ENCODE results near the gene PECR.

GRCh38 chr2:216044883-216045486 is 36.6 kb downstream of the PECR start:
- TF ChIP-seq EZH2phosphoT487 (IDR thresholded peaks at IDR 0.05; ENCODE audit: borderline replicate concordance, low read length) (no peak), CTCF (conservative IDR thresholded peaks at IDR 0.05; ENCODE audit: low read depth, low read length) (no peak)
